ENCODE measurements around the gene ADARB1.
"Not testable (repeated sequence)": the region's sequence is repeated elsewhere in the genome, so short reads cannot be mapped to it uniquely, and the experiment has no call there.

ADARB1 gene

GRCh38 chr21:45139003-45139360, 64.6 kb downstream of the ADARB1 start:
- not testable (repeated sequence) for DNase-seq

- no peak for DNase-seq
Measured at GRCh38 chr21:45139473-45139872, 65.1 kb downstream of the ADARB1 start.

GRCh38 chr21:45140346-45140940, 66.1 kb downstream of the ADARB1 start:
- DNase-seq: peak; percentile 40

- not testable (repeated sequence) for DNase-seq
Measured at GRCh38 chr21:45140944-45141343, 66.6 kb downstream of the ADARB1 start.

- no peak for DNase-seq
Measured at GRCh38 chr21:45141507-45141906, 67.1 kb downstream of the ADARB1 start.

GRCh38 chr21:45142469-45143308, 68.3 kb downstream of the ADARB1 start:
- no peak for DNase-seq

- no peak for DNase-seq
Measured at GRCh38 chr21:45143855-45144254, 69.5 kb downstream of the ADARB1 start.

- DNase-seq: no peak
Measured at GRCh38 chr21:45145146-45145545, 70.8 kb downstream of the ADARB1 start.

GRCh38 chr21:45145846-45146245, 71.5 kb downstream of the ADARB1 start:
- not testable (repeated sequence) for DNase-seq

- no peak for DNase-seq
Measured at GRCh38 chr21:45146306-45146705, 71.9 kb downstream of the ADARB1 start.

- DNase-seq: no peak
Measured at GRCh38 chr21:45146801-45147200, 72.4 kb downstream of the ADARB1 start.

- DNase-seq: no peak
Measured at GRCh38 chr21:45147473-45148315, 73.3 kb downstream of the ADARB1 start.

- no peak for DNase-seq
Measured at GRCh38 chr21:45148316-45148990, 74.1 kb downstream of the ADARB1 start.

- DNase-seq: no peak
Measured at GRCh38 chr21:45149021-45149420, 74.6 kb downstream of the ADARB1 start.

GRCh38 chr21:45150638-45151131, 76.3 kb downstream of the ADARB1 start:
- no peak for DNase-seq

GRCh38 chr21:45151445-45152160, 77.2 kb downstream of the ADARB1 start:
- no peak for DNase-seq

- peak; percentile 47 for DNase-seq
Measured at GRCh38 chr21:45152265-45152746, 77.9 kb downstream of the ADARB1 start.

- DNase-seq: no peak
Measured at GRCh38 chr21:45153358-45154318, 79.3 kb downstream of the ADARB1 start.

- no peak for DNase-seq
Measured at GRCh38 chr21:45154511-45155508, 80.4 kb downstream of the ADARB1 start.
